Esophagus (tissue), 2 donors: Measurements from ENCODE around the gene FCSK. TPM values are rescaled to one million over a fixed set of nuclear protein-coding genes. Genes with fewer than 3 reads are reported as not detected.

Source experiments
- H3K27ac ChIP-seq, 2 donors: one replicate each; pipeline ENCODE4 v1.5.1; 2013; ENCODE audit warnings: low read depth in 2 of 2, mild to moderate bottlenecking in 2 of 2, inconsistent platforms in 1 of 2, low read length in 1 of 2, moderate library complexity in 1 of 2
- H3K27me3 ChIP-seq, 2 donors: one replicate each; pipeline ENCODE4 v1.6.1; 2013; ENCODE audit warnings: low read length in 2 of 2, control low read depth in 1 of 2, mild to moderate bottlenecking in 1 of 2; ENCODE audit not compliant: insufficient read depth in 2 of 2, control insufficient read depth in 1 of 2
- H3K36me3 ChIP-seq, 2 donors: one replicate each; pipeline ENCODE4 v1.6.1; 2013; ENCODE audit warnings: low read length in 1 of 2; ENCODE audit not compliant: control insufficient read depth in 2 of 2, insufficient read depth in 2 of 2
- H3K4me1 ChIP-seq, 2 donors: one replicate each; pipeline ENCODE4 v1.6.1; 2013; ENCODE audit warnings: low read length in 1 of 2; ENCODE audit not compliant: control insufficient read depth in 2 of 2, insufficient read depth in 2 of 2
- H3K4me3 ChIP-seq, 2 donors: one replicate each; pipeline ENCODE4 v1.5.1; 2013; ENCODE audit warnings: low read length in 2 of 2, mild to moderate bottlenecking in 2 of 2, low read depth in 1 of 2, moderate library complexity in 1 of 2
- H3K9me3 ChIP-seq, 2 donors: one replicate each; pipeline ENCODE4 v1.6.1; 2013; ENCODE audit warnings: mild to moderate bottlenecking in 2 of 2, low read depth in 1 of 2, low read length in 1 of 2, moderate library complexity in 1 of 2; ENCODE audit not compliant: control insufficient read depth in 2 of 2, insufficient read depth in 1 of 2
- WGBS, 2 donors: extraction: QIAGEN DNeasy Blood & Tissue Kit; methylation state at CpG; one replicate each; pipeline ENCODE4 v1.1.7; 2013; 5-methylcytosine and 5-hydroxymethylcytosine counted together
- polyA plus RNA-seq, 2 donors: library from polyadenylated mRNA; stranded (reverse); fragments of 200-250 nt; gene quantifications; one replicate each; pipeline ENCODE4 v1.2.3, GENCODE V29; 2013
- donor health status: healthy with polysubstance abuse.
- donor health status: Bipolar disorder and iron deficiency.

Gene FCSK
- polyA plus RNA-seq, 2 donors: 7.6 to 11.3 TPM

DNA sequence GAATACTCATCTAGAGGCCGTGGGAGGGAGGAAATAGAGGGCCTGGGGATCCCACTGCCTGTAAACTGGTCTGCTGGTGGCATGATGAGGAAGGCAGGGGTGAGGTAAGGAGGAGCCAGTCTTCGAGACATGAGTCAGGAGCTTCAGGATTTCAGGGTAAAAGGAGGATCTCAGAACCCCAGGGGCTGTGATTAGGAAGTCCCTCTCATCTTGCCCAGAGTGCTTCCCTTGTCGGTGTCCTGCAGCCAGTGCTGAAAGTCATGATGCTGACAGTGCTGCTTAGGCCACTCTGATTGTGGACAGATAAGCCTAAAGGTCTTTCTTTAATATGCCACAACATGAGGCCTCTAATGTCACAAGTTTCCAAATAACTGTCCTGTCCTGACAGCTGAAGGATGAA lies 39.4 kb downstream of the FCSK start:
- Histone ChIP-seq H3K4me3 (no peak overlapping the region), H3K9me3 (no peaks in the 10 kb centered on the region), H3K27ac (no peak overlapping the region), H3K27me3 (no peaks in the 10 kb centered on the region), H3K36me3 (peaks cover 18 to 36% of the 10 kb centered on the region in 2 donors), H3K4me1 (no peaks in the 10 kb centered on the region)
- 85 to 91% methylated on average over 3 of the region's 3 CpGs for WGBS, 2 donors

DNA sequence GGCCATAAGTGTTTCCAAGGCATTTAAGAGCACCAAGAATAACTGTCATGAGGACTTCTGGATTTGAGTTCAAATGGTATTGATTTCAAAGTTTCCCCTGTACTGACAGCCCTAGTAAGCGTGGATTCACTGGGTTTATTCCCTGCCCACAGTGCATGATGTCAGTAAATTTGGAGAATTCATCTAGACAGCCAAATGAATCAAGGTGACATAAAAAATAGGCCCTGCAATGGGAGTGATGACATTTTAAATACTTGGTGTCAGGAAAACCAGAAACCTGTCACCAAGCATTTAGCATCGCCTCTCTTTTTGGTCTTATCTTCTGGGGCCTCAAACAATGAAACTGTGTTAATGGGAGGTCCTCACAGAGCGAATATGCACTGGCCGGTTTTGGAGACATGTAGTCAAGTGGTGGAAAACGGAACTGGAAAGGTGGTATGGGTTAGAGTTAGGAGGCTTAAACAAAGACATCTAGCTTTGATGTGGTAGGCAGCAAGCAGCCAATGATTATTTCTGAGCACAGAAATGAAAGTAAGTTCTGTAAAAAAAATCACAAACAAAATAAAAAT lies 39.9 kb downstream of the FCSK start:
- 75 to 80% methylated on average over 5 of the region's 5 CpGs for WGBS, 2 donors
- no peak overlapping the region for H3K27ac ChIP-seq
- no peaks in the 10 kb centered on the region for H3K27me3 ChIP-seq
- peaks cover 18 to 36% of the 10 kb centered on the region in 2 donors for H3K36me3 ChIP-seq
- H3K9me3 ChIP-seq: no peaks in the 10 kb centered on the region
- H3K4me3 ChIP-seq: no peak overlapping the region
- H3K4me1 ChIP-seq: no peaks in the 10 kb centered on the region

DNA sequence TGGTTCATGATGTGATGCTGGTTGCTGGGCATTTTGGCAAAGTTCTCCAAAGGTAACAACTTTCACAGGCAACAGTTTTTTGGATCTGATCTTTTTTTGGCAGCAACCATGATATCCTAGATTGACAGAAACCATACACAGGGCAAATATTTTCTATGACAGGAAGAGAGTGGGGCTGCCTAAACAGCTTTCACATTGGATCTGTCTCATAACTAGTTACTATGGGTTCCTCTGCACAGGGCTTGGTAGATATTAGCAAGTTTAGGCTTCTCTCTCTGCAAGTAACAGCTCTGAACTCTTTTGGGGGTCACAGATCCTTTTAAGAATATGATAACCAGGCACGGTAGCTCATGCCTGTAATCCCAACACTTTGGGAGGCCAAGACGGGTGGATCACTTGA lies 40.4 kb downstream of the FCSK start:
- Histone ChIP-seq H3K9me3 (no peaks in the 10 kb centered on the region), H3K27ac (no peak overlapping the region), H3K4me3 (no peak overlapping the region), H3K27me3 (no peaks in the 10 kb centered on the region), H3K4me1 (no peaks in the 10 kb centered on the region), H3K36me3 (peaks cover 18 to 34% of the 10 kb centered on the region in 2 donors)
- 87 to 93% methylated on average over 2 of the region's 2 CpGs for WGBS, 2 donors

DNA sequence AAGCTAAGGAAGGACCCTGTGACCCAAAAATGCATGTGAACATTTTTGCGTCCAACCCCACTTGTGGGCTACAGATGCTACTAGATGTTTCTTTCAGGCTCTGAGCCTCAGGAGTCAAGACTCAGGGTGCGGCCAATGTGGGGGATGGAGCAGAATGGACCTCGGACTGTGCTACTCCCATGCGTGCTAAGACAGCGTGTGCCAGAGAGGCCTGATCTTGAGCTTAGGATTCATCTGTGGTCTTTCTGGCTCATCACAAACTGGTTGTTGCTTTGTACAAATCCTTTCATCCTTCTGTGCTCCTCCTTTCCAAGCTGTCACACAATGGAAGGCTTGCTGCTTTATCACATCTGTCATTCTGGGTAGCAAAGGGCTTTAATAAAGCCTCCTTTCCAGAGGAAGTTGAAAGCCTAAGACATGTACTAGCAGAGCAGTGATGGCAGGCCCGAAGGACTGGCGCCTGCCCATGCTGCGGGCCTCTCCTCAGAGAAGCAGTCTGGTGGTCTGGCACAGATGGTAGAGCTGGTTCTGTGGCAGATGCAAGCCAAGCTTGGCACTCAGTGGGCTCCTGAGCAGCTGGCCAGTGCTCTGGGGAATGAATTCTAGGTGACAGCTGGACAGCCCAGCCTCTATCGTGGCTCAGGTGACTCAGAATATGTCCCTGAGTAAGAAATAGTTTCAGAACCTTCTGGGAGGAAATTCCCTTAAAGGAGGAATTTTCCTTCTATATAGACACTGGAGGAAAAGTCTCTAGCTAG lies 41.2 kb downstream of the FCSK start:
- H3K36me3 ChIP-seq: peaks cover 18 to 28% of the 10 kb centered on the region in 2 donors
- no peaks in the 10 kb centered on the region for H3K27me3 ChIP-seq
- no peaks in the 10 kb centered on the region for H3K4me1 ChIP-seq
- no peak overlapping the region for H3K27ac ChIP-seq
- 95 to 96% methylated on average over 9 of the region's 9 CpGs for WGBS, 2 donors
- H3K9me3 ChIP-seq: no peaks in the 10 kb centered on the region
- no peak overlapping the region for H3K4me3 ChIP-seq

DNA sequence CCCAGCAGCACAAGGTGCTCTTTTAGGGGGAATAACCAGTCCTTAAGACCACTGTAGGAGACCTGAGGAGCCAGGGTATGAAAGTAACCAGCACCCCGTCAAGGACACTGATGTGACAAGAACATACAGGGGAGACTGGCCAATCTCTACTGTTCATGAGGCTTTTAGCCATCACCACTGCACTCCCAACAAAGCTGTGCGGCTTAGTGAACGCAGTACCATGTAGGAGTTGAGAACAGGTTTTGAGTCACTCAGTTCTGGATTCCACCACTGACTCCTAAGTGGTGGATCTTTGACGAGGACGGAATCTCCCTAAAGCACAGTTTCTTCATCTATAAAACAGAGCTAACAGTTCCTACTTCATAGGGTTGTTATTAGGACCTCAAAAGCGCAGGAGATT lies 42.1 kb downstream of the FCSK start:
- peaks cover 18 to 28% of the 10 kb centered on the region in 2 donors for H3K36me3 ChIP-seq
- no peak overlapping the region for H3K27ac ChIP-seq
- H3K4me3 ChIP-seq: no peak overlapping the region
- no peaks in the 10 kb centered on the region for H3K27me3 ChIP-seq
- no peaks in the 10 kb centered on the region for H3K4me1 ChIP-seq
- no peaks in the 10 kb centered on the region for H3K9me3 ChIP-seq
- WGBS, 2 donors: 89 to 95% methylated on average over 6 of the region's 6 CpGs

DNA sequence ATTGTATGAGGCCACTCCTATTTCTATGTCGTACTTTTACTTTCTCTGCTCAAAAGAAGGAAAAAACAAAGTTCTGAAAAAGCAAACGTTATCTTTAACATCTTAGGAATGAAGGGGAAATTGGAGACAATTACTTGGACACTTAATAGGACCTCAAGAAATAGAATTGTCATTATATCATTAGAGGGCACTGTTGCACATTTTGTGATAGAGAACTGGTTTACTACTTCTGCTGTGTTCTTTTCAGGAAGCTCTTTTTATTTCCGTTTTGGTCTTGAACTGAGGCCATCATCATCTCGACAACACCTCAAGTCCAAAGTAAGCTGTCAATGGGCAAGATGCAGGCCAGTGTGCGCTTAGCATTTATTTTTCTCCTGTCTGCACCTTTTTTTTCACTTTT lies 54.4 kb downstream of the FCSK start:
- H3K36me3 ChIP-seq: peaks cover 12 to 15% of the 10 kb centered on the region in 2 donors
- H3K4me1 ChIP-seq: no peaks in the 10 kb centered on the region
- no peak overlapping the region for H3K27ac ChIP-seq

DNA sequence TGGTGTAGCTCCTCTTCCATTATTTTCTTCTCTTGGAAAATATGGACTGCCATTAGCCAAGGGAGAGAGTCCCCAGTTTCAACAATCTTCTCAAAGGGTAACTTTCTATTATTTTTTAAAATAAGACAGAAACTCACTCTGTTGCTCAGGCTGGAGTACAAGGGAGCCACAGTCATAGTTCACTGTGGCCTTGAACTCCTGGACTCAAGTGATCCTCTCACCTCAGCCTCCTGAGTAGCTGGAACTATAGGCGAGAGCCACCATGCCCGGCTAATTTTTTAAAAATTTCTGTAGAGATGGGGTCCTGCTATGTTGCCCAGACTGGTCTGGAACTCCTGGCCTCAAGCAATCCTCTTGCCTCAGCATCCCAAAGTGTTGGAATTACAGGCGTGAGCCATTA lies 55.8 kb downstream of the FCSK start:
- Histone ChIP-seq H3K27ac (no peak overlapping the region), H3K4me3 (no peak overlapping the region), H3K9me3 (no peaks in the 10 kb centered on the region), H3K36me3 (peaks cover 12 to 18% of the 10 kb centered on the region in 2 donors), H3K4me1 (no peaks in the 10 kb centered on the region), H3K27me3 (no peaks in the 10 kb centered on the region)
- 96% methylated on average over 3 of the region's 3 CpGs for WGBS, 2 donors

More for the DNA sequence above, 54.4 kb downstream of the FCSK start:
- 60 to 69% methylated on average over 5 of the region's 5 CpGs for WGBS, 2 donors
- Histone ChIP-seq H3K4me3 (no peak overlapping the region), H3K27me3 (no peaks in the 10 kb centered on the region), H3K9me3 (no peaks in the 10 kb centered on the region)

DNA sequence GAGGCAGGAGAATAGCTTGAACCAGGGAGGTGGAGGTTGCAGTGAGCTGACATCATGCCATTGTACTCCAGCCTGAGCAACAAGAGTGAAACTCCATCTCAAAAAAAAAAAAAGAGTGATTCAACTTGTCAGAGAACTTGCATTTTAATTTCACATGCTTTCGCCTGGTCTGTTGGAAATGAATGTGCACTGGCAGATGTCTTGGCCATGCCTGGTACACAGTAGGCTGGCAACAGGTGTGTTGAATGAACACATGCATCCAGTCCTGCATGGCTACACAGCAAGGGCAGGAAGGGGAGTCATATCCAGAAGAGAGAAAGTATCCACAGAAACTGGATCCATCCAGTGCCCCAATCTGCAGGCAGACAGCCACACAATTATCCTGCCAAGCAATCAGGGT lies 57.4 kb downstream of the FCSK start:
- no peaks in the 10 kb centered on the region for H3K4me1 ChIP-seq
- H3K36me3 ChIP-seq: peaks cover 12 to 23% of the 10 kb centered on the region in 2 donors
- no peak overlapping the region for H3K4me3 ChIP-seq
- no peaks in the 10 kb centered on the region for H3K27me3 ChIP-seq
- WGBS, 2 donors: 97 to 100% methylated on average over 1 of the region's 1 CpG
- H3K27ac ChIP-seq: no peak overlapping the region
- no peaks in the 10 kb centered on the region for H3K9me3 ChIP-seq

DNA sequence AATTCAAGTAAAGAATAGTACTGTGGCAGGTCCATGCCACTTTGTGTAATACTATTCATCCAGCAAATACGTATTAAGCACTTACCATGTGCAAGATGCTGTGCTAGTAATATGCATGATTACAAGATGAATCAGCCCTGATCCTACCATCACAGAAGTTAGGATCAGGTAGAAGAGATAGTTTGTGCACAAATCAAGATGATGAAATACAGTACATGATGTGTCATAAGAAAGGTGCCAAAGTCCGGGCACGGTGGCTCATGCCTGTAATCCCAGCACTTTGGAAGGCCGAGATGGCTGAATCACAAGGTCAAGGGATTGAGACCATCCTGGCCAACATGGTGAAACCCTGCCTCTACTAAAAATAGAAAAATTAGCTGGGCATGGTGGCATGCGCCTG lies 58.1 kb downstream of the FCSK start:
- Histone ChIP-seq H3K4me3 (no peak overlapping the region), H3K9me3 (no peaks in the 10 kb centered on the region), H3K36me3 (peaks cover 16 to 24% of the 10 kb centered on the region in 2 donors), H3K27me3 (no peaks in the 10 kb centered on the region), H3K27ac (no peak overlapping the region), H3K4me1 (no peaks in the 10 kb centered on the region)
- WGBS, 2 donors: 88 to 96% methylated on average over 5 of the region's 5 CpGs
